HL-60 (cell line): Measurements from ENCODE around the gene TMEM229A.

Experiments
- DNase-seq, 2 experiments: peaks; one replicate each; pipeline ENCODE4 v3.0.0-alpha.2; 2010 to 2020; ENCODE audit warnings: low read depth in 1 of 2, low spot score in 1 of 2
- H3K27ac ChIP-seq: fragments of 250-450 bp; sonication (Bioruptor Pico); replicated peaks from 2 replicates; pipeline ENCODE4 v1.5.1; 2020; ENCODE audit warnings: mild to moderate bottlenecking, moderate library complexity
- H3K27me3 ChIP-seq: fragments of 250-450 bp; sonication (Bioruptor Pico); 2 replicates; pipeline ENCODE4 v1.5.1; 2021; ENCODE audit warnings: mild to moderate bottlenecking, moderate library complexity; ENCODE audit not compliant: insufficient read depth, poor library complexity, severe bottlenecking
- H3K4me3 ChIP-seq: replicated peaks from 2 replicates; pipeline ENCODE4 v1.5.1; 2011; ENCODE audit warnings: mild to moderate bottlenecking, control low read depth, low read length; ENCODE audit not compliant: insufficient read depth
- GABPA ChIP-seq: IDR thresholded peaks from 2 replicates; pipeline ENCODE4 v1.6.1; 2012; ENCODE audit warnings: low read depth
- POLR2AphosphoS5 ChIP-seq: IDR thresholded peaks from 2 replicates; pipeline ENCODE4 v1.6.1; 2012; ENCODE audit warnings: low read depth
- SPI1 ChIP-seq: IDR thresholded peaks from 2 replicates; pipeline ENCODE4 v1.6.1; 2012; ENCODE audit warnings: low read depth, mild to moderate bottlenecking, borderline replicate concordance
- TF ChIP-seq, protein P1 (sequence below): IDR thresholded peaks from one replicate; pipeline ENCODE4 v1.5.1; 2011; ENCODE audit warnings: low read length, control low read depth, inconsistent platforms; ENCODE audit not compliant: insufficient read depth
- TF ChIP-seq, protein P2 (sequence below): IDR thresholded peaks from 2 replicates; pipeline ENCODE4 v1.6.1; 2012; ENCODE audit warnings: low read depth; ENCODE audit not compliant: insufficient replicate concordance

The TMEM229A gene

DNA sequence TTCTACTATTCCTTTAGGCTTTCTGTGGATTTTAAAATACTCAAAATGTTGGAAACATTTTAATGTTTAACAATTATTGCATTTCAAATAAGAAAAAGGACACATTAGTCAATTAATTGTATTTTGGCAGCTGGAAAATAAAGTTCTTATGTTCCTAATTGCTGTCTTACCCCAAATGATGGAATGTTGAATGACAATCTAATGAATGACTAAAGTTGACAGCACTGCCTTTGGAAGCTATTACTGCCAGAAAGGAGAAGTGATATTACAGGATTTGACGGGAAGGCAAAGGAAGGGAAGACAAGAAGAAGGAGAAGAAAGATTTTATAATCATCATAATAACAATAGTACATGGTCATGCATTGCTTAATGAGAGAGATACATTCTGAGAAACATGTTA is 23.4 kb upstream of the TMEM229A start:
- Histone ChIP-seq H3K4me3 (no peak overlapping the region), H3K27me3 (no peaks in the 10 kb centered on the region), H3K27ac (no peak overlapping the region)
- DNase-seq = no peak
- TF ChIP-seq GABPA (no peak), SPI1 (no peak), POLR2AphosphoS5 (no peak)
- TF ChIP-seq, protein P1, sequence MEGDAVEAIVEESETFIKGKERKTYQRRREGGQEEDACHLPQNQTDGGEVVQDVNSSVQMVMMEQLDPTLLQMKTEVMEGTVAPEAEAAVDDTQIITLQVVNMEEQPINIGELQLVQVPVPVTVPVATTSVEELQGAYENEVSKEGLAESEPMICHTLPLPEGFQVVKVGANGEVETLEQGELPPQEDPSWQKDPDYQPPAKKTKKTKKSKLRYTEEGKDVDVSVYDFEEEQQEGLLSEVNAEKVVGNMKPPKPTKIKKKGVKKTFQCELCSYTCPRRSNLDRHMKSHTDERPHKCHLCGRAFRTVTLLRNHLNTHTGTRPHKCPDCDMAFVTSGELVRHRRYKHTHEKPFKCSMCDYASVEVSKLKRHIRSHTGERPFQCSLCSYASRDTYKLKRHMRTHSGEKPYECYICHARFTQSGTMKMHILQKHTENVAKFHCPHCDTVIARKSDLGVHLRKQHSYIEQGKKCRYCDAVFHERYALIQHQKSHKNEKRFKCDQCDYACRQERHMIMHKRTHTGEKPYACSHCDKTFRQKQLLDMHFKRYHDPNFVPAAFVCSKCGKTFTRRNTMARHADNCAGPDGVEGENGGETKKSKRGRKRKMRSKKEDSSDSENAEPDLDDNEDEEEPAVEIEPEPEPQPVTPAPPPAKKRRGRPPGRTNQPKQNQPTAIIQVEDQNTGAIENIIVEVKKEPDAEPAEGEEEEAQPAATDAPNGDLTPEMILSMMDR = no peak
- TF ChIP-seq, protein P2, sequence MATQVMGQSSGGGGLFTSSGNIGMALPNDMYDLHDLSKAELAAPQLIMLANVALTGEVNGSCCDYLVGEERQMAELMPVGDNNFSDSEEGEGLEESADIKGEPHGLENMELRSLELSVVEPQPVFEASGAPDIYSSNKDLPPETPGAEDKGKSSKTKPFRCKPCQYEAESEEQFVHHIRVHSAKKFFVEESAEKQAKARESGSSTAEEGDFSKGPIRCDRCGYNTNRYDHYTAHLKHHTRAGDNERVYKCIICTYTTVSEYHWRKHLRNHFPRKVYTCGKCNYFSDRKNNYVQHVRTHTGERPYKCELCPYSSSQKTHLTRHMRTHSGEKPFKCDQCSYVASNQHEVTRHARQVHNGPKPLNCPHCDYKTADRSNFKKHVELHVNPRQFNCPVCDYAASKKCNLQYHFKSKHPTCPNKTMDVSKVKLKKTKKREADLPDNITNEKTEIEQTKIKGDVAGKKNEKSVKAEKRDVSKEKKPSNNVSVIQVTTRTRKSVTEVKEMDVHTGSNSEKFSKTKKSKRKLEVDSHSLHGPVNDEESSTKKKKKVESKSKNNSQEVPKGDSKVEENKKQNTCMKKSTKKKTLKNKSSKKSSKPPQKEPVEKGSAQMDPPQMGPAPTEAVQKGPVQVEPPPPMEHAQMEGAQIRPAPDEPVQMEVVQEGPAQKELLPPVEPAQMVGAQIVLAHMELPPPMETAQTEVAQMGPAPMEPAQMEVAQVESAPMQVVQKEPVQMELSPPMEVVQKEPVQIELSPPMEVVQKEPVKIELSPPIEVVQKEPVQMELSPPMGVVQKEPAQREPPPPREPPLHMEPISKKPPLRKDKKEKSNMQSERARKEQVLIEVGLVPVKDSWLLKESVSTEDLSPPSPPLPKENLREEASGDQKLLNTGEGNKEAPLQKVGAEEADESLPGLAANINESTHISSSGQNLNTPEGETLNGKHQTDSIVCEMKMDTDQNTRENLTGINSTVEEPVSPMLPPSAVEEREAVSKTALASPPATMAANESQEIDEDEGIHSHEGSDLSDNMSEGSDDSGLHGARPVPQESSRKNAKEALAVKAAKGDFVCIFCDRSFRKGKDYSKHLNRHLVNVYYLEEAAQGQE = no peak

DNA sequence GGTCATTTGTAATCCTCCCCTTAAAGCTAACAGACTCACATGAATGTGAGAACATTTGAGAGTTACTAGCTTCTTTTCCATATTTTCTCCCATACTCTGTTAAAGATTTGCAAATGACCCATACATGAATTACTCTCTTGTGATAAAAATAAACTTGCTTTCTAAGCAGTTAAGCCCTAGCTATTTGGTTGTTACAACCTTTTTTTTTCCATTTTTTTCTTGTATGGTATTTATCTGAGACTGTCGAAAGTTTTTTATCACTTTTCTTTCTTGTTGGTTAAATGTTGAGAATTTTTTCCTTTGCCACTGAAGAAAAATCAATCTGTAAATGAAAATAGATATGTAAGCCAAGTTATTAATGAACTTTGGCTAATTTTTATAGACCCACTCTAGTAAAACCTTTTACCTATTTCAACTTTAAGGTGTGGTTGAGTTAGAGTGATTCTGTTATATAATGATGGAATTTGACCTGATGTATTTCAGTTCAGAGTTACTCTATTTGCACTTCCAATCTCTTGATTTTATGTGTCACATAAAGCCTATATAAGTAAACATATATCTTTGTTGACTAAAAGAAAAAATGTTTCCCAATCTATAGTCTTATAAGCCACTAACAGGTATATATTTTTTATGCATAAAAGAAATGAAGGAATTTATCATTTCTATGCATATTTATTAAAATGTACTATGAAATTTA is 19.0 kb upstream of the TMEM229A start:
- Histone ChIP-seq H3K27ac (no peak overlapping the region), H3K27me3 (no peaks in the 10 kb centered on the region), H3K4me3 (no peak overlapping the region)
- TF ChIP-seq, protein P1 = no peak
- TF ChIP-seq GABPA (no peak), POLR2AphosphoS5 (no peak), SPI1 (no peak)
- TF ChIP-seq, protein P2 = no peak
- no peak for DNase-seq

DNA sequence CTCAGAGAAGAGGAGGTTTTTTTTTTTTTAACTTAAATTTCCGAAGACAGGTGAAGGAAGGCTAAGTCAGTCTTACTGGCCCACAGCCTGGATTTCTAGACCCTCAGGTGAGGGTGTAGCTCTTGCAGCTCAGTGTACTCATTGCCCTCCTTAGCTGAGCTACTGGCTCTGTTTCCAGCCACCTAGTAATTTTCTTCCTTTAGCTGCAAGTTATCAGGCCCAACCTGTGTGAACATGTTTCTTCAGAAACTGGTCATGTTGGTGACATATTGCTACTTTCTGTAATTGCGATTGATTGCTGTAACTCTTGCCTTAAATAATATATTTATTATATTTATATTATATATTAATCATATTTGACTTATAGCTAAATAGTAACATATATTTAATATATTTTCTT is 10.0 kb upstream of the TMEM229A start:
- Histone ChIP-seq H3K27ac (no peak overlapping the region), H3K4me3 (no peak overlapping the region), H3K27me3 (peaks cover 5% of the 10 kb centered on the region)
- no peak for TF ChIP-seq GABPA
- no peak for TF ChIP-seq POLR2AphosphoS5
- TF ChIP-seq, protein P2 = no peak
- DNase-seq = no peak
